OCI-LY3 (cell line): ENCODE data around the gene DOP1B.

Experiments
- EZH2phosphoT487 ChIP-seq: fragments of 200-600 bp; shearing (Covaris generic); IDR thresholded peaks from 2 replicates; pipeline ENCODE4 v1.6.1; 2018; ENCODE audit warnings: antibody characterized with exemption, mixed run types, low read depth
- TF ChIP-seq, protein P1 (sequence below): fragments of 200-600, 300-600 bp; sonication (generic); IDR thresholded peaks from 2 replicates; pipeline ENCODE4 v1.5.1; 2014; ENCODE audit warnings: antibody characterized with exemption, low read length, low read depth

- TF ChIP-seq, protein P1, sequence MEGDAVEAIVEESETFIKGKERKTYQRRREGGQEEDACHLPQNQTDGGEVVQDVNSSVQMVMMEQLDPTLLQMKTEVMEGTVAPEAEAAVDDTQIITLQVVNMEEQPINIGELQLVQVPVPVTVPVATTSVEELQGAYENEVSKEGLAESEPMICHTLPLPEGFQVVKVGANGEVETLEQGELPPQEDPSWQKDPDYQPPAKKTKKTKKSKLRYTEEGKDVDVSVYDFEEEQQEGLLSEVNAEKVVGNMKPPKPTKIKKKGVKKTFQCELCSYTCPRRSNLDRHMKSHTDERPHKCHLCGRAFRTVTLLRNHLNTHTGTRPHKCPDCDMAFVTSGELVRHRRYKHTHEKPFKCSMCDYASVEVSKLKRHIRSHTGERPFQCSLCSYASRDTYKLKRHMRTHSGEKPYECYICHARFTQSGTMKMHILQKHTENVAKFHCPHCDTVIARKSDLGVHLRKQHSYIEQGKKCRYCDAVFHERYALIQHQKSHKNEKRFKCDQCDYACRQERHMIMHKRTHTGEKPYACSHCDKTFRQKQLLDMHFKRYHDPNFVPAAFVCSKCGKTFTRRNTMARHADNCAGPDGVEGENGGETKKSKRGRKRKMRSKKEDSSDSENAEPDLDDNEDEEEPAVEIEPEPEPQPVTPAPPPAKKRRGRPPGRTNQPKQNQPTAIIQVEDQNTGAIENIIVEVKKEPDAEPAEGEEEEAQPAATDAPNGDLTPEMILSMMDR, result no peak
- TF ChIP-seq EZH2phosphoT487, result no peak
Observed at GRCh38 chr21:36175771-36176565, 19.3 kb downstream of the DOP1B start.
